H9 (cell line): ENCODE results near the gene TNPO3. TPM values are rescaled to one million over a fixed set of nuclear protein-coding genes. Genes with fewer than 3 reads are reported as not detected.

Experiments
- DNase-seq: peaks from one replicate; pipeline ENCODE4 v3.0.0-alpha.2; 2017
- H2AFZ ChIP-seq: one replicate; pipeline ENCODE4 v1.6.1; 2013; ENCODE audit warnings: mild to moderate bottlenecking, low read length, control low read depth, moderate library complexity
- H2AK5ac ChIP-seq: 2 replicates; pipeline ENCODE4 v1.6.1; 2013; ENCODE audit warnings: low read length, control low read depth, mixed read lengths; ENCODE audit not compliant: insufficient read length
- H2BK120ac ChIP-seq: one replicate; pipeline ENCODE4 v1.6.1; 2013; ENCODE audit warnings: low read depth, mild to moderate bottlenecking, low read length, control low read depth, inconsistent platforms; ENCODE audit not compliant: poor library complexity, severe bottlenecking
- H2BK12ac ChIP-seq: 2 replicates; pipeline ENCODE4 v1.6.1; 2013; ENCODE audit warnings: low read length, control low read depth, mixed read lengths, low read depth; ENCODE audit not compliant: insufficient read length
- H2BK15ac ChIP-seq: 2 replicates; pipeline ENCODE4 v1.6.1; 2013; ENCODE audit warnings: low read depth, low read length, control low read depth
- H2BK20ac ChIP-seq: one replicate; pipeline ENCODE4 v1.6.1; 2013; ENCODE audit warnings: low read depth, mild to moderate bottlenecking, low read length, control low read depth, inconsistent platforms; ENCODE audit not compliant: poor library complexity, severe bottlenecking
- H2BK5ac ChIP-seq: 2 replicates; pipeline ENCODE4 v1.6.1; 2013; ENCODE audit warnings: low read length, control low read depth, mixed read lengths; ENCODE audit not compliant: insufficient read length
- H3K14ac ChIP-seq: 2 replicates; pipeline ENCODE4 v1.6.1; 2013; ENCODE audit warnings: low read length, control low read depth; ENCODE audit not compliant: insufficient read depth
- H3K18ac ChIP-seq: 2 replicates; pipeline ENCODE4 v1.6.1; 2013; ENCODE audit warnings: low read depth, mild to moderate bottlenecking, mixed read lengths, low read length, control low read depth; ENCODE audit not compliant: insufficient read length
- H3K23ac ChIP-seq: 2 replicates; pipeline ENCODE4 v1.6.1; 2013; ENCODE audit warnings: low read length, control low read depth, mixed read lengths, low read depth; ENCODE audit not compliant: insufficient read length
- H3K23me2 ChIP-seq: 2 replicates; pipeline ENCODE4 v1.6.1; 2013; ENCODE audit warnings: low read depth, mild to moderate bottlenecking, mixed read lengths, low read length, control low read depth; ENCODE audit not compliant: insufficient read length, poor library complexity, severe bottlenecking
- H3K27ac ChIP-seq: 2 replicates; pipeline ENCODE4 v1.5.1; 2013; ENCODE audit warnings: low read length, control low read depth, mixed read lengths, low read depth; ENCODE audit not compliant: insufficient read length
- H3K27me3 ChIP-seq: 2 replicates; pipeline ENCODE4 v1.6.1; 2013; ENCODE audit warnings: low read length, control low read depth, inconsistent platforms; ENCODE audit not compliant: insufficient read depth
- H3K4ac ChIP-seq: 2 replicates; pipeline ENCODE4 v1.6.1; 2013; ENCODE audit warnings: low read depth, mild to moderate bottlenecking, control low read depth, inconsistent platforms, low read length, moderate library complexity
- H3K4me1 ChIP-seq: 2 replicates; pipeline ENCODE4 v1.6.1; 2013; ENCODE audit warnings: low read length, control low read depth, inconsistent platforms; ENCODE audit not compliant: insufficient read depth
- H3K4me2 ChIP-seq: 2 replicates; pipeline ENCODE4 v1.6.1; 2013; ENCODE audit warnings: low read length, control low read depth, mixed read lengths; ENCODE audit not compliant: insufficient read length, insufficient read depth
- H3K56ac ChIP-seq: 2 replicates; pipeline ENCODE4 v1.6.1; 2013; ENCODE audit warnings: low read depth, mild to moderate bottlenecking, mixed read lengths, low read length, control low read depth; ENCODE audit not compliant: insufficient read length
- H3K79me1 ChIP-seq: 2 replicates; pipeline ENCODE4 v1.6.1; 2013; ENCODE audit warnings: low read depth, mild to moderate bottlenecking, moderate library complexity, low read length, control low read depth, inconsistent platforms; ENCODE audit not compliant: insufficient read depth, poor library complexity, severe bottlenecking
- H3K79me2 ChIP-seq: 2 replicates; pipeline ENCODE4 v1.6.1; 2013; ENCODE audit warnings: low read length, control low read depth, inconsistent platforms; ENCODE audit not compliant: insufficient read depth
- H3K9ac ChIP-seq: 2 replicates; pipeline ENCODE4 v1.6.1; 2013; ENCODE audit warnings: low read length, control low read depth, mixed read lengths; ENCODE audit not compliant: insufficient read length; ENCODE audit errors: extremely low read depth
- H3K9me3 ChIP-seq: one replicate; pipeline ENCODE4 v1.6.1; 2013; ENCODE audit warnings: low read depth, low read length, inconsistent platforms; ENCODE audit not compliant: control insufficient read depth
- H3T11ph ChIP-seq: one replicate; pipeline ENCODE4 v1.6.1; 2013; ENCODE audit warnings: mild to moderate bottlenecking, low read length, control low read depth, inconsistent platforms
- H4K20me1 ChIP-seq: one replicate; pipeline ENCODE4 v1.6.1; 2013; ENCODE audit not compliant: control insufficient read depth, insufficient read length, insufficient read depth
- H4K5ac ChIP-seq: 2 replicates; pipeline ENCODE4 v1.6.1; 2013; ENCODE audit warnings: low read depth, mild to moderate bottlenecking, mixed read lengths, low read length, control low read depth; ENCODE audit not compliant: insufficient read length
- H4K8ac ChIP-seq: replicated peaks from 2 replicates; pipeline ENCODE4 v1.6.1; 2013; ENCODE audit warnings: low read length, control low read depth, mixed read lengths, low read depth; ENCODE audit not compliant: insufficient read length
- H4K91ac ChIP-seq: 2 replicates; pipeline ENCODE4 v1.6.1; 2013; ENCODE audit warnings: low read depth, mild to moderate bottlenecking, moderate library complexity, mixed read lengths, low read length, control low read depth; ENCODE audit not compliant: insufficient read length
- H3K27ac Mint-ChIP-seq, 3 experiments: 2 replicates in 2 of 3; 3 replicates in 1 of 3; pipeline ENCODE4 v1.8.0; 2020 to 2021; ENCODE audit warnings: mixed read lengths in 3 of 3, mild to moderate bottlenecking in 1 of 3, moderate library complexity in 1 of 3
- H3K27me3 Mint-ChIP-seq: 2 replicates; pipeline ENCODE4 v1.8.0; 2021; ENCODE audit warnings: low read depth, mild to moderate bottlenecking, moderate library complexity, mixed read lengths
- H3K36me3 Mint-ChIP-seq, 3 experiments: 2 replicates in 2 of 3; 3 replicates in 1 of 3; pipeline ENCODE4 v1.8.0; 2020 to 2021; ENCODE audit warnings: low read depth in 3 of 3, mixed read lengths in 3 of 3; ENCODE audit not compliant: insufficient read depth in 1 of 3
- H3K4me1 Mint-ChIP-seq, 2 experiments: 2 replicates each; pipeline ENCODE4 v1.8.0; 2020; ENCODE audit warnings: mixed read lengths in 2 of 2
- H3K4me3 Mint-ChIP-seq, 2 experiments: 2 replicates in 1 of 2; 3 replicates in 1 of 2; pipeline ENCODE4 v1.8.0; 2020 to 2021; ENCODE audit warnings: mild to moderate bottlenecking in 2 of 2, mixed read lengths in 2 of 2, moderate library complexity in 1 of 2
- H3K9me3 Mint-ChIP-seq, 2 experiments: 2 replicates in 1 of 2; 3 replicates in 1 of 2; pipeline ENCODE4 v1.8.0; 2020; ENCODE audit warnings: mild to moderate bottlenecking in 2 of 2, mixed read lengths in 2 of 2, moderate library complexity in 1 of 2
- CTCF ChIP-seq: fragments of 200-600 bp; sonication (generic); conservative IDR thresholded peaks from 3 replicates; pipeline ENCODE4 v1.8.0; 2021; ENCODE audit warnings: antibody characterized with exemption, mild to moderate bottlenecking
- WGBS: extraction: QIAGEN DNeasy Blood & Tissue Kit; methylation state at CpG from one replicate; pipeline ENCODE4 v1.1.7; 2013; ENCODE audit warnings: missing lambda C conversion rate, low lambda C conversion rate, mixed read lengths; ENCODE audit not compliant: insufficient read length; ENCODE audit errors: extremely low coverage; 5-methylcytosine and 5-hydroxymethylcytosine counted together
- total RNA-seq: library from RNA; stranded (reverse); gene quantifications from 2 replicates; pipeline ENCODE4 v1.2.1, GENCODE V29; 2021

Gene TNPO3
- total RNA-seq, 1 experiment from 2014 or later: 90.1 TPM

- Histone ChIP-seq H3K27ac (no peak overlapping the region), H2AK5ac (no peak overlapping the region), H2BK15ac (no peak overlapping the region), H3K27me3 (peaks cover 20% of the 10 kb centered on the region; the same call in 1 of the 2 replicates), H3T11ph (no peak overlapping the region), H3K23ac (no peak overlapping the region), H4K8ac (no peak overlapping the region), H3K18ac (no peak overlapping the region), H3K4me1 (no peaks in the 10 kb centered on the region), H2BK5ac (no peak overlapping the region), H2BK120ac (no peak overlapping the region), H3K79me1 (no peaks in the 10 kb centered on the region), H2BK12ac (no peak overlapping the region), H3K9ac (no peak overlapping the region), H4K91ac (no peak overlapping the region), H3K56ac (no peak overlapping the region), H3K4me2 (no peak overlapping the region), H3K9me3 (no peaks in the 10 kb centered on the region), H3K14ac (no peak overlapping the region), H2BK20ac (no peak overlapping the region), H4K5ac (no peak overlapping the region), H3K79me2 (no peaks in the 10 kb centered on the region), H2AFZ (no peak overlapping the region), H4K20me1 (no peaks in the 10 kb centered on the region), H3K23me2 (peaks cover 5% of the 10 kb centered on the region), H3K4ac (no peak overlapping the region)
- TF ChIP-seq CTCF: no peak
- H3K36me3 Mint-ChIP-seq: no peaks in the 10 kb centered on the region
- no peak overlapping the region for H3K4me3 Mint-ChIP-seq
- 0 out of 5 replicates have a peak, but pooled peaks cover 0 to 2% of the 10 kb centered on the region in 2 experiments for H3K9me3 Mint-ChIP-seq
- no peak overlapping the region for H3K27ac Mint-ChIP-seq
- DNase-seq: no peak
- H3K4me1 Mint-ChIP-seq: peaks cover 10 to 16% of the 10 kb centered on the region in 2 experiments
- H3K27me3 Mint-ChIP-seq: peaks cover 55% of the 10 kb centered on the region
- no CpG with 5 or more reads among the region's 15 CpGs for WGBS
These were observed 113.5 kb downstream of the TNPO3 start for GRCh38 chr7:128941323-128941890.
